PC-9 (cell line): ENCODE measurements around the gene ARHGEF7. TPM values are rescaled to one million over a fixed set of nuclear protein-coding genes. Genes with fewer than 3 reads are reported as not detected.

ENCODE experiments used
- BruUV-seq: library from RNA; stranded (reverse); fragments of 400-500 nt; replicated peaks from 2 replicates; lab custom pipeline; 2021; lab: Mats Ljungman, UMichigan
- CTCF ChIA-PET: fragments of 300-600 bp; sonication (Branson Sonifier 250); formaldehyde crosslinking; loops from one replicate; lab custom pipeline; 2022; ENCODE audit warnings: antibody characterized with exemption; lab: Charles Lee
- POLR2A ChIA-PET: fragments of 300-600 bp; sonication (Branson Sonifier 250); formaldehyde crosslinking; loops from one replicate; lab custom pipeline; 2022; ENCODE audit warnings: antibody characterized with exemption; ENCODE audit not compliant: unreplicated experiment; lab: Charles Lee
- DNase-seq, 2 experiments: peaks; one replicate each; pipeline versions ENCODE4 v3.0.0 to v3.0.0-alpha.2; 2015 to 2022; ENCODE audit warnings: mixed read lengths in 1 of 2
- H2AFZ ChIP-seq: fragments of 200-600 bp; sonication (generic); 2 replicates; pipeline ENCODE4 v1.8.1; 2017; ENCODE audit warnings: antibody characterized with exemption
- H3F3A ChIP-seq: fragments of 200-600 bp; sonication (generic); 2 replicates; pipeline ENCODE4 v1.8.1; 2017; ENCODE audit warnings: antibody characterized with exemption, mild to moderate bottlenecking, low read depth; ENCODE audit not compliant: insufficient read depth
- H3K27ac ChIP-seq: fragments of 200-600 bp; sonication (generic); 2 replicates; pipeline ENCODE4 v1.6.1; 2016; ENCODE audit warnings: mixed run types
- H3K27me3 ChIP-seq: fragments of 200-600 bp; sonication (generic); 2 replicates; pipeline ENCODE4 v1.6.1; 2016; ENCODE audit warnings: low read depth, mixed run types; ENCODE audit not compliant: insufficient read depth
- H3K36me3 ChIP-seq: fragments of 200-600 bp; sonication (generic); 2 replicates; pipeline ENCODE4 v1.6.1; 2016; ENCODE audit warnings: low read depth, mixed run types
- H3K4me1 ChIP-seq: fragments of 200-600 bp; sonication (generic); replicated peaks from 2 replicates; pipeline ENCODE4 v1.6.1; 2016; ENCODE audit warnings: mixed run types; ENCODE audit not compliant: insufficient read depth
- H3K4me2 ChIP-seq: fragments of 200-600 bp; sonication (generic); 2 replicates; pipeline ENCODE4 v1.6.1; 2017; ENCODE audit warnings: mixed run types
- H3K4me3 ChIP-seq: fragments of 200-600 bp; sonication (generic); 2 replicates; pipeline ENCODE4 v1.6.1; 2016; ENCODE audit warnings: mixed run types
- H3K79me2 ChIP-seq: fragments of 200-600 bp; sonication (generic); 2 replicates; pipeline ENCODE4 v1.6.1; 2017; ENCODE audit warnings: low read depth, mixed run types
- H3K9me2 ChIP-seq: fragments of 200-600 bp; sonication (generic); 2 replicates; pipeline ENCODE4 v1.8.1; 2017; ENCODE audit warnings: mild to moderate bottlenecking; ENCODE audit not compliant: insufficient read depth
- H3K9me3 ChIP-seq: fragments of 200-600 bp; sonication (generic); 2 replicates; pipeline ENCODE4 v1.8.1; 2016; ENCODE audit warnings: low read depth; ENCODE audit not compliant: insufficient read depth
- H4K20me1 ChIP-seq: fragments of 200-600 bp; sonication (generic); 2 replicates; pipeline ENCODE4 v1.8.1; 2017; ENCODE audit not compliant: insufficient read depth
- EZH2 ChIP-seq: fragments of 200-600 bp; sonication (generic); IDR thresholded peaks from 2 replicates; pipeline ENCODE4 v1.8.0; 2017; ENCODE audit warnings: antibody characterized with exemption, low read depth
- intact Hi-C: fragments of 100-400 bp; cut with micrococcal nuclease; formaldehyde crosslinking; loops from one replicate; pipeline ENCODE4 v1.10.0; 2022; ENCODE audit not compliant: unreplicated experiment
- total RNA-seq: library from RNA; stranded (reverse); gene quantifications from 2 replicates; pipeline ENCODE4 v1.2.3, GENCODE V29; 2021
- TF ChIP-seq, protein P1 (sequence below): fragments of 200-600 bp; sonication (generic); conservative IDR thresholded peaks from 2 replicates; pipeline ENCODE4 v1.6.1; 2017; ENCODE audit warnings: mixed run types, antibody characterized with exemption, mild to moderate bottlenecking, moderate library complexity

Gene ARHGEF7
- total RNA-seq, 1 experiment from 2014 or later, result 37.0 TPM

DNA sequence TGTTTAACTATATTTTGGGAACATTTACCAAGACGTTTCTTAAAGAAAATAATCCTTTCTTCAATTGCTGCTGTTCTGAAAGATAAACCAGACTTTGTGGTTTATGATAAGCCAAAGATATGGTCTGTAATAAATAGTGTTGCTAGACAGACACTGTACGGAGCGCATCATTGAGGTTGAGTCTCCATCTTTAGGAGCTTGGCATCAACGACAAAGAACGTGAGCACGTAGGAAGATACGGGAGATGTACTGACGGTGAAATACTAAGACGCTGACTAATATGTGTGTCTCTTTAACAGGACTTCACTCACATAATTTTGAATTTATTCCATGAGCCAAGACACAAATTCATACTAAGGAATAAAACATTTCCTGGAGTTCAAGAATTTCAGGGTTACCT lies 221.6 kb downstream of the ARHGEF7 start:
- peaks cover 90% of the 10 kb centered on the region for H3K27me3 ChIP-seq
- H4K20me1 ChIP-seq, result peaks cover 5% of the 10 kb centered on the region; the same call in 1 of the 2 replicates
- no peaks in the 10 kb centered on the region for H3F3A ChIP-seq
- BruUV-seq, result no TSS peak
- no peak overlapping the region for H2AFZ ChIP-seq
- H3K79me2 ChIP-seq, result no peaks in the 10 kb centered on the region
- ChIA-PET CTCF (no interaction called here), POLR2A (no interaction called here)
- no peak overlapping the region for H3K4me2 ChIP-seq
- H3K4me3 ChIP-seq, result no peak overlapping the region
- H3K27ac ChIP-seq, result no peak overlapping the region
- H3K36me3 ChIP-seq, result no peaks in the 10 kb centered on the region
- H3K9me3 ChIP-seq, result 0 out of 2 replicates have a peak, but pooled peaks cover 4% of the 10 kb centered on the region
- no peaks in the 10 kb centered on the region for H3K4me1 ChIP-seq
- TF ChIP-seq, protein P1, sequence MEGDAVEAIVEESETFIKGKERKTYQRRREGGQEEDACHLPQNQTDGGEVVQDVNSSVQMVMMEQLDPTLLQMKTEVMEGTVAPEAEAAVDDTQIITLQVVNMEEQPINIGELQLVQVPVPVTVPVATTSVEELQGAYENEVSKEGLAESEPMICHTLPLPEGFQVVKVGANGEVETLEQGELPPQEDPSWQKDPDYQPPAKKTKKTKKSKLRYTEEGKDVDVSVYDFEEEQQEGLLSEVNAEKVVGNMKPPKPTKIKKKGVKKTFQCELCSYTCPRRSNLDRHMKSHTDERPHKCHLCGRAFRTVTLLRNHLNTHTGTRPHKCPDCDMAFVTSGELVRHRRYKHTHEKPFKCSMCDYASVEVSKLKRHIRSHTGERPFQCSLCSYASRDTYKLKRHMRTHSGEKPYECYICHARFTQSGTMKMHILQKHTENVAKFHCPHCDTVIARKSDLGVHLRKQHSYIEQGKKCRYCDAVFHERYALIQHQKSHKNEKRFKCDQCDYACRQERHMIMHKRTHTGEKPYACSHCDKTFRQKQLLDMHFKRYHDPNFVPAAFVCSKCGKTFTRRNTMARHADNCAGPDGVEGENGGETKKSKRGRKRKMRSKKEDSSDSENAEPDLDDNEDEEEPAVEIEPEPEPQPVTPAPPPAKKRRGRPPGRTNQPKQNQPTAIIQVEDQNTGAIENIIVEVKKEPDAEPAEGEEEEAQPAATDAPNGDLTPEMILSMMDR, result no peak
- no peak for TF ChIP-seq EZH2
- intact Hi-C loops, result no loop called here
- no peaks in the 10 kb centered on the region for H3K9me2 ChIP-seq
- DNase-seq, result no peak

DNA sequence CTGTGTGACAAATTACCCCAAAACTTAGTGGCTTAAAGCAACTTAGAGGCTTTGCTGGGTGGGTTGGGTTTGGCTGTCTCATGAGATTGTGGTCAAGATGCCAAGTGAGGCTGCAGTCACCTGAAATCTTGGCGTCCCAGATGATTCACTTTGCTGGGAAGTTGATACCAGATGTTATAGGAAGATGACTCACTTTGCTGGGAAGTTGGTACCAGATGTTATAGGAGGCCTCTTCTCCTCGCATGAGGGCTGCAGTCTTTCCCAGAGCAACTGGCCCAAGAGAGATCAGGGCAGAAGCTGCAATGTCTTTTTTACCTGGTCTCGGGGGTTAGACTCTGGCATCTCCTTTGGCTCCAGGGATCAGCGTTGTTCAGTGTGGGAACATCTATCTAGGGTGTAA lies 222.1 kb downstream of the ARHGEF7 start:
- DNase-seq, result no peak
- Histone ChIP-seq H2AFZ (no peak overlapping the region), H3K36me3 (no peaks in the 10 kb centered on the region), H3K27me3 (peaks cover 92% of the 10 kb centered on the region), H3K27ac (no peak overlapping the region), H4K20me1 (peaks cover 5% of the 10 kb centered on the region; the same call in 1 of the 2 replicates), H3K9me2 (no peaks in the 10 kb centered on the region), H3F3A (no peaks in the 10 kb centered on the region), H3K4me1 (no peaks in the 10 kb centered on the region), H3K4me2 (no peak overlapping the region), H3K4me3 (no peak overlapping the region), H3K79me2 (no peaks in the 10 kb centered on the region), H3K9me3 (0 out of 2 replicates have a peak, but pooled peaks cover 4% of the 10 kb centered on the region)
- TF ChIP-seq, protein P1, result no peak
- TF ChIP-seq EZH2, result no peak
- no TSS peak for BruUV-seq
- POLR2A ChIA-PET, result no interaction called here
- intact Hi-C loops, result no loop called here
- CTCF ChIA-PET, result no interaction called here

DNA sequence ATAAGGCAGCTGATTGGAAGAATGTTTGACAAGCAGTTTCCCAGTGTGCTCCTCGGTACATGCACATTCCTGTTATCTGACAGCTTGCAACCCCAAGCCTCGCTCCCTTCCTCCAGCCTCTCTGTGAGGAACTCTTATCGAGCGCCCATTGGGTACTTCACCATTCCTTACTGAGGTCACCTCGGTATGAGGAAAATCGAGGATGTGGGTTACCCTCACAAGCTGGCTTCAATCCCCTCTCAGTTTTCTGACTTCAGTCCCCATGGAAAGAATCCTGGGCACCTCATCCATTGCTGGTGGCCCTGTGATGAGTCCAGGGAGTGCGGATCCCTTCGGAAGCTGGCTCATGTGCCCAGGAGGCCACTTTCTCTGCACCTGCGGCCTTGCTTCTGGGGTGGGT lies 222.6 kb downstream of the ARHGEF7 start:
- TF ChIP-seq EZH2, result no peak
- TF ChIP-seq, protein P1, result no peak
- no peaks in the 10 kb centered on the region for H3K9me2 ChIP-seq
- H3K36me3 ChIP-seq, result no peaks in the 10 kb centered on the region
- no peak overlapping the region for H2AFZ ChIP-seq
- peaks cover 5% of the 10 kb centered on the region; the same call in 1 of the 2 replicates for H4K20me1 ChIP-seq
- no peaks in the 10 kb centered on the region for H3K79me2 ChIP-seq
- H3K4me1 ChIP-seq, result no peaks in the 10 kb centered on the region
- no peak overlapping the region for H3K4me2 ChIP-seq
- H3K27me3 ChIP-seq, result peaks cover 92% of the 10 kb centered on the region
- H3K9me3 ChIP-seq, result 0 out of 2 replicates have a peak, but pooled peaks cover 4% of the 10 kb centered on the region
- no peak for DNase-seq
- BruUV-seq, result no TSS peak
- ChIA-PET CTCF (no interaction called here), POLR2A (no interaction called here)
- H3F3A ChIP-seq, result no peaks in the 10 kb centered on the region
- intact Hi-C loops, result no loop called here
- no peak overlapping the region for H3K27ac ChIP-seq
- H3K4me3 ChIP-seq, result no peak overlapping the region
